GM21717 (cell line): ENCODE measurements around the gene SMDT1.
"Not testable (repeated sequence)": the region's sequence is repeated elsewhere in the genome, so short reads cannot be mapped to it uniquely, and the experiment has no call there.

Experiments used
- ATAC-seq: cut with Tn5 transposase; IDR thresholded peaks from one replicate; pipeline ENCODE4 v1.9.1; 2021; ENCODE audit warnings: mild to moderate bottlenecking, moderate library complexity; ENCODE audit not compliant: unreplicated experiment

Gene SMDT1

GRCh38 chr22:42070517-42071422 is 8.7 kb upstream of the SMDT1 start, which contains the start of gene NAGA:
NAGA (minus strand) TSS chr22:42070812; CDS start chr22:42070297, 515 bp downstream.
- ATAC-seq, result peak; percentile 80

GRCh38 chr22:42071508-42071907 is 8.0 kb upstream of the SMDT1 start:
- not testable (repeated sequence) for ATAC-seq

GRCh38 chr22:42072606-42073330 is 6.7 kb upstream of the SMDT1 start:
- ATAC-seq, result no peak

GRCh38 chr22:42073621-42074041 is 5.9 kb upstream of the SMDT1 start:
- no peak for ATAC-seq

GRCh38 chr22:42074132-42074811 is 5.2 kb upstream of the SMDT1 start, which contains the start of gene PHETA2:
PHETA2 (plus strand) TSS chr22:42074248; CDS start chr22:42077294, 3,046 bp downstream.
- no peak for ATAC-seq

GRCh38 chr22:42074846-42075676 is 4.4 kb upstream of the SMDT1 start:
- no peak for ATAC-seq

- no peak for ATAC-seq
Observed at GRCh38 chr22:42076764-42077485, 2.6 kb upstream of the SMDT1 start.

- ATAC-seq, result no peak
Observed at GRCh38 chr22:42077486-42078125, 1.9 kb upstream of the SMDT1 start.

- ATAC-seq, result peak; percentile 8
Observed at GRCh38 chr22:42078469-42079318, 806 bp upstream of the SMDT1 start.

- no peak for ATAC-seq
Observed at GRCh38 chr22:42080287-42080686, 787 bp downstream of the SMDT1 start.

GRCh38 chr22:42083119-42083518 is 3.6 kb downstream of the SMDT1 start:
- no peak for ATAC-seq

GRCh38 chr22:42084874-42085273 is 5.4 kb downstream of the SMDT1 start:
- ATAC-seq, result no peak

GRCh38 chr22:42086051-42086450 is 6.6 kb downstream of the SMDT1 start:
- no peak for ATAC-seq

- peak; percentile 84 for ATAC-seq
Observed at GRCh38 chr22:42090596-42091454, 11.3 kb downstream of the SMDT1 start, which contains the start of gene NDUFA6. NDUFA6 (minus strand) TSS chr22:42090772; CDS start chr22:42090744, 28 bp downstream.

GRCh38 chr22:42091455-42091782 is 11.9 kb downstream of the SMDT1 start:
- ATAC-seq, result no peak

GRCh38 chr22:42101199-42101598 is 21.7 kb downstream of the SMDT1 start:
- no peak for ATAC-seq

GRCh38 chr22:42104332-42104860 is 24.9 kb downstream of the SMDT1 start:
- ATAC-seq, result not testable (repeated sequence)
